GM19324 (cell line): Measurements from ENCODE around the gene RASSF7.

Experiments
- ATAC-seq: cut with Tn5 transposase; IDR thresholded peaks from one replicate; pipeline ENCODE4 v1.9.1; 2021; ENCODE audit warnings: mild to moderate bottlenecking, moderate library complexity; ENCODE audit not compliant: unreplicated experiment, low FRiP score

The RASSF7 gene

GRCh38 chr11:532986-533585 is 27.7 kb upstream of the RASSF7 start:
- no peak for ATAC-seq

GRCh38 chr11:533586-534395 is 27.0 kb upstream of the RASSF7 start:
- ATAC-seq = no peak

DNA sequence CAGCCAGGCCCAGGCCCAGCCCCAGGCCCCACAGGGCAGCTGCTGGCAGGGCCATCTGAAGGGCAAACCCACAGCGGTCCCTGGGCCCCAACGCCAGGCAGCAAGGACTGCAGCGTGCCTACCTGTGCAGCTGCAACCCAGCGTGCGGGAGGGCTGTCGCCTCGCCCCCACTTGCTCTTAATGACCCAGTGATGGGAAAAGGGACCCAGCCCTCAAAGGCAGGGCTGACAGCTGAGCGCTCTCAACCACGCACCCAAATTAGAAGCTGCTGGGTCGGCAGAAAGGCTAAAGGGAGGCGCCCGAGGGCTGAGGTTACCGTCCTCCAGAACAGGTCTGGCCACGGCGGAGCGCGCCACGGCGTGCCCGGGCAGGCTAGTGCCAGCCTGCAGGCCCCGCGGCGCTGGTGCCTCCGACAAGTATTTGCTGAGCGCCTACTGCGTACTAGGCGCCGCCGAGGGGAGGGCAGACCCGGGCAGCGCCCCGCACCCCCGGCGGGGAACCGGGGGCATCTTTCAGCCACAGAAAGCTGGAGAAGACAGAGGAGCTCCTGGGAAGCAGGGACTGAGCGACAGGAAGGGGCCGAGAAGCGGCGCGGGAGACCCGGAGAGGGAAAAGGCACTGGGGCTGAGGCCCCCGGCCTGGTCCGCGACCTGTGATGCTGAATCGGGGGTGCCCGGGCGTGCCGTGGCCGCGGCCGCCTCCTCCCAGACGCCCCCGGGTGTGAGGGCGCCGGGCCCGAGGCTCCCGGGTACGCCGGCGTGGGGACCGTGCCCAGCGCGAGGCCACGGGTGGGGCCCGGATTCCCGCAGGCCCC is 26.2 kb upstream of the RASSF7 start:
- peak; percentile 1 for ATAC-seq

GRCh38 chr11:535210-535518 is 25.6 kb upstream of the RASSF7 start:
- no peak for ATAC-seq

- ATAC-seq = peak; percentile 70
Observed at GRCh38 chr11:535519-536454, 25.0 kb upstream of the RASSF7 start, which contains the start of gene HRAS. HRAS (minus strand) TSS chr11:535576.

DNA sequence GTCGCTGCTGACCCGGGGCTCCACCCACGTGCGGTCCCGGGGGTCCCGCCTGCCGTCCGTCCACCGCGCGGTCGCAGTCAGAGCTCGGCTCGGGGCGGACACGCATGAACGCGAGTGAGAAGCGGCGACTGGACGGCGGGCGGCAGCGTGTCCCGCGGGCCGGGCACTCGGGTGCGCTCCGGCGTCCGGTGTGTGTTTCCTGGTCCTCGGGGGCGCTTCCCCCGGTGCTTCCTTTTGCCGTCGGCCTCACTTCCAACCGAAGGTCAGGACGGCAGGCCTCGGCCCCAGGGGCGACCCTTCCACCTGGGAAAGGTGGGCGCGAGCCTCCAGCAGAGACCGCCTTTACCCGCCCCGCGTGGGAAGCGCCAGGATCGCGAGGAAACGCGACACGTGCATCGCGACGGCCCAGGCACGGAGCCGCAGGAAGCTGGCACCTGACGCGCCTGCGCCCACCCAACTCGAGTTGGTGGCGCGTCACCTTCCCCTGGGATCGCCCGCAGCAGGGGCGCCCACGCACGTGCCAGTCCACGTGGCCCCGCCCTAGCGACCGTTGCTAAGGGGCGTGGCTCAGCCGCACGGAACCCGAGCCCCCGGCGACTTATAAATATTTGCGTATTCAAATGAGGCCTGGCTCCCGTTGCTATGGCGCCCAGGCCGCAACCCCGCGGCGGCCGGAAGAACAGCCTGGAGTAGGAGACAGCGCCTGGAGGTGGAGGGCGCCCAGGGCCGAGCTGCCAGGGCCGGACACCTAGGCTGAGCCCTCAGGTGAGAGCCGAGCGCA is 23.7 kb upstream of the RASSF7 start, which contains the start of gene LRRC56:
Gene LRRC56 (plus strand): TSS at position 687 of the 781 bp plus-strand sequence. CDS start 3,158 bp downstream, outside the sequence.
- ATAC-seq = peak; percentile 50

DNA sequence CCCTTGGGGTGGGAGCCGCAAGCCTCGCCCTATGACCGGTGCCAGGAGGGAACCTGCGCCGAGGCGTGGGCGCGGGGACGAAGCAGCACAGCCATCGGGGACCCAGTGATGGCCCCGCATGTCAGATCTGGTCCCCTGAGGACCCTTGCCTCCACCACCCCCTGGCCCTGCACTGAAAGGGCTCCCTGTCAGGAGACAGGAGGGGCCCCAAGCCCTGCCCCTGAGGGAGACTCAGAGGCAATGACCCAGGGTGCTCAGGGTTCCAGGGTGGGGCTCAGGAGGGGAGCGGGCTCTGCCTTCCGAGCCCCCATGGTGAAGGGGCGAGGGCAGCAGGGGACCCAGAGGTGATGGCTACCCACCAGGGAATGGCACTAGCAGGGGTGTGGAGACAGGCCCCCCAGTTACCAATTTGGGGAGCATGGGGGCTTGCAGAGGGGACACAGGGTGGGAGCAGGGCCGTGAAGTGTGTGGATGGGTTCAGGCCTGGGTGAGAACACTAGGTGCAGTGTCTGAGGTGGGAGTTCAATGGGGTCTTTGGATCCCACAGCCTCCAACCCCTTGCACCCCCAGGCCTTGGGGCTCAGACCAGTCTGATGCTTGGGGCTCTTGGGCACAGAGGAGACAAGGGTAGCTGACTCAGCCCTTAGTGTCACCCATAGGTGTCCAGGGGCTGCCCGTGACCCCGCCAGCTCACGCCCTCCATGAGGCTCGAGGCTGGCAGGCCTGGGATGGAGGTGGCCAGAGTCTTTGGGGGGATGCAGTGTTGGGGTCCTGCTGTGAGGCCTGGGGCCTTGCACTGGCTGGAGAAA is 22.9 kb upstream of the RASSF7 start:
- ATAC-seq = no peak

DNA sequence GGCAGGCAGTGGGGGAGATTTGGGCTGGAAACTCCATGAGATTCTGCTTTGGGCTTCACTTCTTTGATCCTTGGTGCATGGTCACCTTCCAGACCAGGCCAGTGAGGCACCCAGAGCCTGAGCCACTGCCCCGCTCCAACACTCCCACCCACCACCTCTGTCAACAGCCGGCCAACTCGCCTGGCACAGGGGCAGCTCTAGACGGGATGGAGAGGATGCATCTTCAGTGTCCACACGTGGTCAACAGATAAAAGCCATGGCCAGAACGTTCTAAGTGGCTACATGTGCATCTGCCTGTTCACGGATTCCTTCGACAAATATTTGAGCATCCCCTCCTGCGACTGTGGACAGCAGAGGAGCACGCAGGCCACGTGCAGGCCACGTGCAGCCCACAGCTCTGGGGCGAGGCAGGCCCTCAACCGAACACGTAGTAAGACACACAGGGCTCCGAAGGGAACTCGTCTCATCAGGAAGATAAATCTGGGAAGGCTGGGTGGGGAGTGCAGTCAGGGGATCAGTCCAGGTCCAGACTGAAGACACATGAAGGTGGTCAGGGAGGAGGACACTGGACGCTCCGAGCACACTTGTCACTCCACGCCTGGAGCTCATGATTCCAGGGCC is 22.2 kb upstream of the RASSF7 start:
- ATAC-seq = no peak

DNA sequence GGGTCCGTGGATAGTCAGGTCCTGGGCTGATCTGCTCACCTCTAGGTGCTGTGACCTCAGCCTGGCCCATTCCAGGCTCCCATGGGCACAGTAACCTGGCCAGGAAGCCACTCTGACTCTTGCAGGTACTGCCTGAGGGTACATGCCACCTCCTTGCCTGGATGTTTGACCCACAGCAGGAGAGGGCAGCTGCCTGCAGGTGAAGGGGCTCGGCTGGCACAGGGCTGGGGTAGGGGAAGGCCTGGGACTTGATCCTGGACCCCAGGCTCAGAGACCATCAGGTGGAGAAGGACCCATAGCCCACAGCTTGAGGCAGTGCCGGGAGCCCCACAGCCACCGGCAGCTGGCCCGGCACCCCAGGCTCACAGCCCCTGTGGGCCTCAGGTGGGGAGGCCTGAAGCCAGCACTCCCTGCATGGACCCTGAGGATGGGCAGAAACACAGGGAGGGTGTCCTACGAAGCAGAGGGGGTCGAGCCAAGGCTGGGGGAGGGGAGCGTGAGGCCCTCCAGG is 20.7 kb upstream of the RASSF7 start:
- ATAC-seq = no peak

GRCh38 chr11:540583-541432 is 20.0 kb upstream of the RASSF7 start:
- no peak for ATAC-seq

- ATAC-seq = no peak
Observed at GRCh38 chr11:541433-541885, 19.3 kb upstream of the RASSF7 start.

DNA sequence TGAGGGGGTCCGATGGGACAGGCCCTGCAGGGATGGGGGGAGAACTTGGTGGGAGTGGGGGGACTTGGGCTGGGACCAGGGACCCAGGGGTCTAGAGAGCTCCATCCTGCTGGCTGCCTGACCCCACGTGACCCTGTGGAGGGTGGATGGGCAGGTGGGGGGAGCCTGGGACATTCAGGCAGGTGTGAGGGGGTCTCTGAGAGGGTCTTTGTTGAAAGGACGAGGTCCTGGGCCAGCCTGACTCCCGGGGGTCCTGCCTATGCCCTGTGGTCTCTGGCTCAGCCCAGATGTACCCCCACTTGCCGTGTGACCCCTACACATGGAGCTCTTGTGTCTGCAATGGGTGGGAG is 16.0 kb upstream of the RASSF7 start:
- no peak for ATAC-seq

DNA sequence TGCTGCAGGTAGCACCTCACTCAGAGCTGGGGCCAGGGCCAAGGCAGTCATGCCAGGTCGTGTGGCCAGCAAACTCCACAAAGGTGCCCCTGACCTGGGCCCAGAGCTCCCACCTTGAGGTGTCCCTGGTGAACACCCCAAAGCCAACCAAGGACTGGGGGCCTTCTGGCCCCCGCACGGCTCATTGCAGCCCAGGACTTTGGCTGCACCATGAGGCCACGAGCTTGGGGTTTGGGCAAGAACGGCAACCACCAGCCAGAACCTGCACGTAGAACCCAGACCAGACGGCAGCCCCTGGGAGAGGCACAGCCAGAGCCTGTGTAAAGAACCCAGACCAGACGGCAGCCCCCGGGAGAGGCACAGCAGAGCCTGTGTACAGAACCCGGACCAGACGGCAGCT is 15.6 kb upstream of the RASSF7 start:
- no peak for ATAC-seq

- ATAC-seq = no peak
Observed at GRCh38 chr11:548700-549603, 11.8 kb upstream of the RASSF7 start.

DNA sequence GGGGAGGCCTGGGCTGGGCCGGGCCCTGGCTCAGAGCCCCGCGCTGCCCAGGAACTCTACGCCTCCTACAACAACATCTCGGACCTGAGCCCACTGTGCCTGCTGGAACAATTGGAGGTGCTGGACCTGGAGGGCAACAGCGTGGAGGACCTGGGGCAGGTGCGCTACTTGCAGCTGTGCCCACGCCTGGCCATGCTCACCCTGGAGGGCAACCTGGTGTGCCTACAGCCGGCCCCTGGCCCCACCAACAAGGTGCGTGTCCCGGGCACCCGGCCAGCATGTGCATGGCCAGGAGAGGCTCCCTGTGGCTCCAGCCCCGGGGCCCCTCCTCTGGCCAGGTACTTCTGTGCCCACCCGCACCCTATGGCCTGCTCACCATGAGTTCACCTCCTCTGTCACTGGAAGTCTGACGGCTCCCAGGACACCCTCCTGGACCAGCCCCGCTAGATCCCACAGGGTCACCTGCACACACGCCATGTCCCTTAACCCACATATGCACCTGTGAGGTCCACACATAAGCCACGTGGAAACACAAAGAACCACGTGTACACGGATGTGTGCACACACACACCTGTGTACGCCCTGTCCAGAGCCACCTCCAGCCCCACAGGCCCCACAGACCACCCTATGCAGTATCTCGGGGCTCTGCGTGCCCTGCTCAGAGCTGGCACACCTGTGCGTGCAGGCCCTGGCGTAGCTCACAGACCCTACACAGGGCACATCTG is 10.6 kb upstream of the RASSF7 start:
- no peak for ATAC-seq

GRCh38 chr11:550746-551085 is 10.1 kb upstream of the RASSF7 start:
- no peak for ATAC-seq
